ENCODE results near the gene WDR7. TPM values are rescaled to one million over a fixed set of nuclear protein-coding genes. Genes with fewer than 3 reads are reported as not detected.

WDR7 gene
- total RNA-seq, 1 experiment from 2014 or later, result 7.8 TPM

GRCh38 chr18:56712761-56713160 lies 61.6 kb downstream of the WDR7 start:
- H3K36me3 Mint-ChIP-seq (ENCODE audit: insufficient read depth, unreplicated experiment), result no peaks in the 10 kb centered on the region
- Histone ChIP-seq H3K27me3 (replicated peaks; ENCODE audit: control insufficient read depth, insufficient read depth, low read length) (no peaks in the 10 kb centered on the region), H3K36me3 (ENCODE audit: control insufficient read depth, insufficient read depth, low read length) (no peaks in the 10 kb centered on the region), H3K4me1 (no peaks in the 10 kb centered on the region), H3K4me3 (ENCODE audit: low read depth, low read length) (no peak overlapping the region), H3K9me3 (no peaks in the 10 kb centered on the region)
- DNase-seq, result no peak
- ChIA-PET POLR2A (no interaction called here), CTCF (no interaction called here)
- no peaks in the 10 kb centered on the region for H3K9me3 Mint-ChIP-seq (ENCODE audit: unreplicated experiment)
- no peak overlapping the region for H3K27ac Mint-ChIP-seq (ENCODE audit: unreplicated experiment)
- intact Hi-C loops (cut with micrococcal nuclease; ENCODE audit: unreplicated experiment), result no loop called here
- H3K4me1 Mint-ChIP-seq (ENCODE audit: low read depth, unreplicated experiment), result no peaks in the 10 kb centered on the region
- TF ChIP-seq, protein P1, sequence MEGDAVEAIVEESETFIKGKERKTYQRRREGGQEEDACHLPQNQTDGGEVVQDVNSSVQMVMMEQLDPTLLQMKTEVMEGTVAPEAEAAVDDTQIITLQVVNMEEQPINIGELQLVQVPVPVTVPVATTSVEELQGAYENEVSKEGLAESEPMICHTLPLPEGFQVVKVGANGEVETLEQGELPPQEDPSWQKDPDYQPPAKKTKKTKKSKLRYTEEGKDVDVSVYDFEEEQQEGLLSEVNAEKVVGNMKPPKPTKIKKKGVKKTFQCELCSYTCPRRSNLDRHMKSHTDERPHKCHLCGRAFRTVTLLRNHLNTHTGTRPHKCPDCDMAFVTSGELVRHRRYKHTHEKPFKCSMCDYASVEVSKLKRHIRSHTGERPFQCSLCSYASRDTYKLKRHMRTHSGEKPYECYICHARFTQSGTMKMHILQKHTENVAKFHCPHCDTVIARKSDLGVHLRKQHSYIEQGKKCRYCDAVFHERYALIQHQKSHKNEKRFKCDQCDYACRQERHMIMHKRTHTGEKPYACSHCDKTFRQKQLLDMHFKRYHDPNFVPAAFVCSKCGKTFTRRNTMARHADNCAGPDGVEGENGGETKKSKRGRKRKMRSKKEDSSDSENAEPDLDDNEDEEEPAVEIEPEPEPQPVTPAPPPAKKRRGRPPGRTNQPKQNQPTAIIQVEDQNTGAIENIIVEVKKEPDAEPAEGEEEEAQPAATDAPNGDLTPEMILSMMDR (IDR thresholded peaks at IDR 0.05; ENCODE audit: insufficient read depth in 1 of 2, low read depth in 1 of 2, low read length in 1 of 2, severe bottlenecking in 1 of 2, unreplicated experiment in 1 of 2), result no peak
- no peaks in the 10 kb centered on the region for H3K27me3 Mint-ChIP-seq (ENCODE audit: insufficient read depth, unreplicated experiment)
- H3K4me3 Mint-ChIP-seq (ENCODE audit: unreplicated experiment), result no peak overlapping the region
- no TSS peak for BruUV-seq (replicated peaks)

DNA sequence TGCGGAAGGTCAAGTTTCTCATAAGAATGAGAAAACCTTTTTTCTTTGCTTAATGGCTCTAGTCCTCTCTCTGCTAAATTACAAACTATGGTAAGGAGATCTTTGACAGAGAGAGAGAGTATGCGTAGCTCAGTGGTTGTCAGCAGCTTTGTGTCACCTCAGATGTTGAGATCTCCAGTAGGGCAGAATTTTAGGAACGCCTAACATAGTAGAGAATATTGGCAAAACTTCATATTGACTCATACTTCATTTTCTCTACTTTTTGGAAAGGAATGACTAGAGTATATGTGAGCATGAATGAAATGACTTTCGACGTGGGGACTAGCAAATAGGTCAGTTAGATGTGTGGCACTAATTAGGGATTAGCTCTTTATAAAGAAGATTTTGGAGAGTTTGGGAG lies 64.0 kb downstream of the WDR7 start:
- Histone ChIP-seq H3K36me3 (ENCODE audit: control insufficient read depth, insufficient read depth, low read length) (no peaks in the 10 kb centered on the region), H3K9me3 (no peaks in the 10 kb centered on the region), H3K4me3 (ENCODE audit: low read depth, low read length) (no peak overlapping the region), H3K27me3 (replicated peaks; ENCODE audit: control insufficient read depth, insufficient read depth, low read length) (no peaks in the 10 kb centered on the region), H3K4me1 (no peaks in the 10 kb centered on the region)
- Mint-ChIP-seq H3K36me3 (ENCODE audit: insufficient read depth, unreplicated experiment) (no peaks in the 10 kb centered on the region), H3K27me3 (ENCODE audit: insufficient read depth, unreplicated experiment) (no peaks in the 10 kb centered on the region), H3K4me1 (ENCODE audit: low read depth, unreplicated experiment) (no peaks in the 10 kb centered on the region), H3K4me3 (ENCODE audit: unreplicated experiment) (no peak overlapping the region), H3K27ac (ENCODE audit: unreplicated experiment) (no peak overlapping the region), H3K9me3 (ENCODE audit: unreplicated experiment) (no peaks in the 10 kb centered on the region)
- no peak for DNase-seq
- intact Hi-C loops (cut with micrococcal nuclease; ENCODE audit: unreplicated experiment), result no loop called here
- POLR2A ChIA-PET, result no interaction called here
- no TSS peak for BruUV-seq (replicated peaks)
- TF ChIP-seq, protein P1 (IDR thresholded peaks at IDR 0.05; ENCODE audit: insufficient read depth in 1 of 2, low read depth in 1 of 2, low read length in 1 of 2, severe bottlenecking in 1 of 2, unreplicated experiment in 1 of 2), result no peak
- CTCF ChIA-PET, result no interaction called here

DNA sequence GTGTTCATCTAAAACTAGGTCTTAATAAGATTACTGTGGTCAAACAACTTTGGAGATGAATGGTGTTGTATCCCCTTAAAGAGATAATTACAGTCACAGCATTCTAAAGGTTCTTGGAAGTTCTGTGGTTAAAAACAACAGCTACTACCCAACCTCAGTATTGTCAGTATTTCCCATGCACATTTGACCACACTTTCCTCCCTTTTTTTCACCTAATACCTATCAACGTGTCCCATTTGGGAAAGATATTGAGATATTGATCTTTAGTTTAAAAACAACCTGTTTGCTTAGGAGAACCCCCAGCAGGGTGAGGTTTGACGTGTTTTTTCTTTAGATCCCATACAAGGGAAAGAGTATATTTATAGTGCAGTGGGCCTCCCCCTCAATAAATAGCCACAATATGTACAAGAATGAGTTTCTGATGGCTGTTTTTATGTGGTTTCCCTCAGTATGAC lies 65.6 kb downstream of the WDR7 start:
- POLR2A ChIA-PET, result no interaction called here
- no peaks in the 10 kb centered on the region for H3K36me3 ChIP-seq (ENCODE audit: control insufficient read depth, insufficient read depth, low read length)
- no peak overlapping the region for H3K27ac Mint-ChIP-seq (ENCODE audit: unreplicated experiment)
- intact Hi-C loops (cut with micrococcal nuclease; ENCODE audit: unreplicated experiment), result no loop called here
- no peaks in the 10 kb centered on the region for H3K9me3 Mint-ChIP-seq (ENCODE audit: unreplicated experiment)
- DNase-seq, result no peak
- TF ChIP-seq, protein P1 (IDR thresholded peaks at IDR 0.05; ENCODE audit: insufficient read depth in 1 of 2, low read depth in 1 of 2, low read length in 1 of 2, severe bottlenecking in 1 of 2, unreplicated experiment in 1 of 2), result no peak
- H3K4me3 Mint-ChIP-seq (ENCODE audit: unreplicated experiment), result no peak overlapping the region
- H3K4me3 ChIP-seq (ENCODE audit: low read depth, low read length), result no peak overlapping the region
- no peaks in the 10 kb centered on the region for H3K9me3 ChIP-seq
- H3K27me3 ChIP-seq (replicated peaks; ENCODE audit: control insufficient read depth, insufficient read depth, low read length), result no peaks in the 10 kb centered on the region
- no peaks in the 10 kb centered on the region for H3K27me3 Mint-ChIP-seq (ENCODE audit: insufficient read depth, unreplicated experiment)
- CTCF ChIA-PET, result no interaction called here
- no peaks in the 10 kb centered on the region for H3K36me3 Mint-ChIP-seq (ENCODE audit: insufficient read depth, unreplicated experiment)
- no peaks in the 10 kb centered on the region for H3K4me1 ChIP-seq
- no peaks in the 10 kb centered on the region for H3K4me1 Mint-ChIP-seq (ENCODE audit: low read depth, unreplicated experiment)
- BruUV-seq (replicated peaks), result no TSS peak
